Central memory CD4-positive, alpha-beta T cell (primary cell): ENCODE results near the gene BCAP31.
"Not testable (repeated sequence)": the region's sequence is repeated elsewhere in the genome, so short reads cannot be mapped to it uniquely, and the experiment has no call there.

ENCODE experiments used
- DNase-seq: peaks from one replicate; pipeline ENCODE4 v3.0.0; 2022

Gene BCAP31

DNA sequence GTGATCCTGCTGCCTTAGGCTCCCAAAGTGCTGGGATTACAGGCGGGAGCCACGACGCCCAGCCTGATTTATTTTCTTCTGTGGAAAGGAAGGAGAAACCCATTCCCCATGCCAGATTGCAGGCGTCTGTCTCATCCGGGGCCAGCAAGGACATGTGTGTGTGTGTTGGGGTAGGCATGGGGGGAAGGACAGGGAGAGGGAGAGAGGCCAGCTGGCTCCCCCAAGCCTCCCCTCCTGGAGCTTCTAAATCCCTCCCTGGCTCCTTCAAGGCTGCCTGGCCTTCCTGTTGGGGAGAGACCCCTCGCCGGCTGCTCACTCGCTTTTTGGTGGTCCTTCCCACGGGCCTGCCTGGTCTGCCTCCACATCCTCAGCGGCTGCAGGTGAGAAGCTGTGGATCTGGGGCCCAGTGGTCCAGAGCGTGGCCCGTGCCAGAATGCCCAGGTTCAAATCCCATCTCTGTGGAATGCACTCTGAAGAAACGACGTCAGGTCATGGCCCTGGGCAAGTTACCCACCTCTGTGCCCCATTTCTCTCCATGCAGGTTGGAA lies 38.5 kb upstream of the BCAP31 start:
- no peak for DNase-seq

GRCh38 chrX:153761863-153762262 lies 37.7 kb upstream of the BCAP31 start:
- no peak for DNase-seq

DNA sequence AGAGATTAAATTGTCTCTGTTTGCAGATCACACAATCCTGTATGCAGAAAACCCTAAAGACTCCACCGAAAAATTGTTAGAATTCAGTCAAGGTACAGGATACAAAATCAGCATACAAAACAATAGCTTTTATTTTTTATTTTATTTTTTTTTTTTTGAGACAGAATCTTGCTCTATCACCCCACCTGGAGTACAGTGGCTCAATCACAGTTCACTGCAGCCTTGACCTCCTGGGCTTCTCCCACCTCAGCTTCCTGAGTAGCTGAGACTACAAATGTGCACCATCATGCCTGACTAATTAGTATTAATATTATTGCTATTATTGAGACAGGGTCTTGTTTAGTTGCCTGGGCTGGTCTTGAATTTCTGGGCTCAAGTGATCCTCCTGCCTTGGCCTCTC lies 30.9 kb upstream of the BCAP31 start:
- DNase-seq, result no peak

DNA sequence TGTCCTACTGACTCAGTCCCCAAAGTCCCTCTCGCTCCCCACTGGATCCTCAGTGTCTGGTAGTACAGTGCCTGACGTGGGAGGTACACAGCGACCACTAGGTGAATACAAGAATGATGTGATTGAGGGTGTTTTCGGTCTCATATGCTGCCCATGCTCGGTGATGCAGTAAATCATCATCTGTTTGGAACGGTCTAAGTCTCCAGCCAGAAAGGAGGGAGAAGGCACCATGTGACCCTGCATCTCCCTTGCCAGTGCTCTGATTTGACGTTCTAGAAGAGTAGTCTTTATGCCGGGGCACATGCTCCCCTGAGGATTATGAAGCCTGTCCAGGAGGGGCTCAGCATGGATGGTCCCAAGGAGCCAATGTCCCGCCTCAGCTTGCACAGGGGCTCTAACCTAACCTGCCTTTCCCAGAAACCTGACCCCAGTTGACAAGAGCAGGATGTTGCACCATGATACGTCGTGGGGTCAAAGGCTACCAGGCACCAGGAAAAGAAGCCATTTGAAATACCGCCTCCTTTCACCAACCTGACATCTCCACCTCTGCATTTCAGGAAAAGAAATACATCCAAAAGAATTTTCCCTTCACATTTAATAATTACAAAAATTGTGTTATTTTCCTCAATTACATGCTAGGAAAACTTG lies 26.1 kb upstream of the BCAP31 start:
- DNase-seq, result no peak

DNA sequence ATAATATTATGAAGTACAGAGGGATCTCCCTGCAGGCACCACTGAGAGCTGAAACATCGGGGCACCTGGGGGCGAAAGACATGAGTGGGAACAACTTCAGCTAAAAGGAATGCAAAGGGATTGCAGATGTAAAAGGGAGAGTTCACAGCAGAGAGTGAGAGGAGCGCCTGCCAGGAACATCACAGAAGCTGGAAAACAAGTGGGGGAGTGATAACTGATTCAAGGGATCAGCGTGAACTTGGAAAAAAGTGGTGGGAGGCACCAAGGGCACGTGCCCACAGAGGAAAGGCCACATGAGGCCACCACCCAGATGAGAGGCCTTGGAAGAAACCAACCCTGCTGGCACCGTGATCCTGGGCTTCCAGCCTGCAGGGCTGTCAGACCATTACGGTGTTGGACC lies 24.8 kb upstream of the BCAP31 start:
- DNase-seq, result not testable (repeated sequence)

- DNase-seq, result not testable (repeated sequence)
Observed at GRCh38 chrX:153746991-153747390, 22.8 kb upstream of the BCAP31 start.

GRCh38 chrX:153746359-153746758 lies 22.2 kb upstream of the BCAP31 start:
- no peak for DNase-seq

- not testable (repeated sequence) for DNase-seq
Observed at GRCh38 chrX:153745067-153745433, 20.9 kb upstream of the BCAP31 start.

DNA sequence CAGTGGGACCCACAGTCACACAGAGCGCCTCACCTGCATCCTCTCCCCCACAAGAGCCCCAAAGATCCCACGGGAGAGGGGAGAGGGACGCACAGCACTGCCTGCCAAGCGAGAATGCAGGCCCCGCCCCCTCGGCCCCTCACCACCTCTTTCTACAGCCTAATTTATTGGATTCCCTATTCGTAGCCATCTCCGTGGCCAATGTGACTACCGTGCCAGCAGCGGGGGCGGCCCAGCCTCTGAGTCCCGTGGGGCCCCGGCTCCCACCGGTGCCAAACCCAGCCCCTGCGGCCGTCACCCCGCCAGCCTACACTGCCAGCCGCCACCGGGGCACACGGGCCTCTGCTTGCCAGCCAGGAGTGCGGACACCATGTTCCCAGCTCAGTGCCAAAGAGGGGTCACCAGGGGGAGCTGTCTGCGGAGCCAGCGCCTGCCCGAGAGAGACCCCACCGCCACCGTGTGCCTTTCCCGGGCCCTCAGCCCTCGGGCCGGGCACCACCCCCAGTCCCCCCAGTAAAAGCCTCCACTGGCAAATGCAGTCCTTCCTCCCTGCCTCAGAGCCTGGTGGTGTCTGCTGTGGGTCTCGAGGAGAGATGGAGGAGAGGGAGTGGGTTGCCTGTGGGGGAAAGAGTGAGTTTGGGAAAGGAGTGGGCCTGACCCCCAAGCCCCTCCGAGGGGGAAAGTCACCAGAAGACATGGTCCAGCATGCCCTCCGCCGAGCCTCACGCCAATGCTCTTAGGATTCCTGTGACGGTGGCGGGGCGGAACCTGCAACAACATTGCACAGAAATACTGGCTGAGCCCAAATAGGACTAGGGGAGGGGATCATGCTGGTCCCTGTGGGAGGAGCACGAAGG lies 20.3 kb upstream of the BCAP31 start:
- no peak for DNase-seq

- DNase-seq, result not testable (repeated sequence)
Observed at GRCh38 chrX:153743468-153744209, 19.5 kb upstream of the BCAP31 start.

GRCh38 chrX:153742796-153743467 lies 18.7 kb upstream of the BCAP31 start:
- DNase-seq, result not testable (repeated sequence)

DNA sequence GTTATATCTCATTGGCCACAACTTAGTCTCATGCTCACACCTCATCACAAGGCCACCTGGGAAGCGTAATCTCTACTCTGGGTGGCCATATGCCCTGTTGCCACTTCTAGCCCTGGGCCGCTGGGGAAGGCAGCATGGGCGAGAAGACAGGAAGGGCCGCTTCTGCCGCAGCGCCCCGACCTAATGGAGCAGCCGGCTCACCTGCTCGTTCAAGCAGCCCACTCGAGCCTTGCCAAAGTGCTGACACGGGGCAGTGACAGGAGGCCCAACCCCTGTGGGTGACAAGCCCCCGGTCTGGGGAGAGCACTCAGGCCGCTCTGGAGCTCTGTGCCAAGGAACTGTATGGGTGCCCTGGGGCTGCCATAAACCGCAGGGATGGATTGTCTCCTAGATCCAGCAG lies 17.9 kb upstream of the BCAP31 start:
- not testable (repeated sequence) for DNase-seq

GRCh38 chrX:153741446-153741845 lies 17.3 kb upstream of the BCAP31 start:
- no peak for DNase-seq

- DNase-seq, result no peak
Observed at GRCh38 chrX:153740631-153741222, 16.5 kb upstream of the BCAP31 start.

DNA sequence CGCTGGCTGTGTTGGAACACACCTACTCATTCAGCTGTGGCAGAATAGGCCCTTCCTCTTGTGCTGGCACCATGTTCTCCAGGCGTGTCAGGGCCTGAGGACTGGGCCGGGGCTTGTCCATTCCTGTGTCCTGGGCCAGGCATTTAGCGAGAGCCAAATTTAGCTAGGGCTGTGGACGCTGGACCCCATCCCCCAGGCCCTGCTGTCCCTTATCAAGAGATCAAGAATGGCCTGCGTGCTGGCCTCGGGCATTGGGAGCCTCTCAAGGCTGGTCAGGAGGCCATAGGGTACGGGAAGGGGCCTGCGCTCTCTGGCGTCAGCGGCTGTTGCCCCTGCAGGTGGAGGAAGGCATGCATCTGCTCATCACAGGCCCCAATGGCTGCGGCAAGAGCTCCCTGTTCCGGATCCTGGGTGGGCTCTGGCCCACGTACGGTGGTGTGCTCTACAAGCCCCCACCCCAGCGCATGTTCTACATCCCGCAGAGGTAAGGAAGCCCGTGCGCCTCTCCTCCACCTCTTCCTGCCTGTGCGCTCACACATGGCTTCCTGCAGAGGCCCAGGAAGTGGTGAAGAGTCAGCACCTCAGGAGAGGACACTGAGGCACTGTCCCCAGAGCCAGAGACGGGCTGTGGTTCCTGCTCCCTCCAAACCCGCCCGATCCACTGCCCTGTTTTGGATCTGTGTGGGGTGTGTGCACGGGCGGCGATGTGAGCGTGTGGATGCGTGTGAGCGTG lies 15.7 kb upstream of the BCAP31 start:
- no peak for DNase-seq

GRCh38 chrX:153738056-153738605 lies 13.9 kb upstream of the BCAP31 start:
- no peak for DNase-seq

GRCh38 chrX:153736871-153737441 lies 12.8 kb upstream of the BCAP31 start:
- DNase-seq, result no peak

DNA sequence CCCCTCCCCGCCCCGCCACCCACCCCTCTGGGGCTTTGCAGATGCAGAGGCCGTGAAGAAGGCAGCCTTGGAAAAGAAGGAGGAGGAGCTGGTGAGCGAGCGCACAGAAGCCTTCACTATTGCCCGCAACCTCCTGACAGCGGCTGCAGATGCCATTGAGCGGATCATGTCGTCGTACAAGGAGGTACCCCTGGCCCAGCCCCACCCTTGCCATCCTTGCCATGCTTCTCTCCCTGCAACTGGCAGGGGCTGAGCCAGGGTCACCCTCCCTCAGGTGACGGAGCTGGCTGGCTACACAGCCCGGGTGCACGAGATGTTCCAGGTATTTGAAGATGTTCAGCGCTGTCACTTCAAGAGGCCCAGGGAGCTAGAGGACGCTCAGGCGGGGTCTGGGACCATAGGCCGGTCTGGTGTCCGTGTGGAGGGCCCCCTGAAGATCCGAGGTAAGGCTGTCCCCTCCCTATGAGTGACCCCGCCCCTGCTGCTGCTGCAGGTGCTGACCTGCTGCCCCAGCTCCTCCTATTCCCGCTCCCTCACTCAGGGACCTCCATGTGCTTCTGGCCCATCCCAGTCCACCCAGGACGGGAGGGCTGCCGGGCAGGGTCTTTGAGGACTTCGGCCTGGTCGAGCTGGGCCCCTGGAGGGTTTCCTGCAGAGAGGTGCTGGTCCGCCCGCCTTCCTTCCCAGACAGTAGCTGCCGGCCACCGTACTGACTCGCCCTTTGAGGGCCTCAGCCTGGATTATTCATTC lies 12.1 kb upstream of the BCAP31 start:
- DNase-seq, result no peak

DNA sequence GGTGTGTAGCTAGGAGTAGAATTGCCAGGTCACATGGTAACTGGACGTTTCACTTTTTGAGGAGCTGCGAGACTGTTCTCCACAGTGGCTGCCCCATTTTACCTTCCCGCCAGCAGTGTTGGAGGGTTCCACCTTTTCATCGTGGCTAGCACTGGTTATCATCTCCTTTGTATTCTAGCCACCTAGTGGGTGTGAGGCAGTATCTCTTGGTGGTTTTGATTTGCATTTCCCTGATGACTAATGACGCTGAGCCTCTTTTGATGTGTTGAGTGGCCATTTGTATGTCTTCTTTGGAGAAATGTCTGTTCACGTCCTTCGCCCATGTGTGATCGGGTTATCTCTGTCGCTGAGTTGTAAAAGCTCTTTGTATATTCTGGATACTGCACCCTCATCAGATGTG lies 11.1 kb upstream of the BCAP31 start:
- peak; percentile 34 for DNase-seq

DNA sequence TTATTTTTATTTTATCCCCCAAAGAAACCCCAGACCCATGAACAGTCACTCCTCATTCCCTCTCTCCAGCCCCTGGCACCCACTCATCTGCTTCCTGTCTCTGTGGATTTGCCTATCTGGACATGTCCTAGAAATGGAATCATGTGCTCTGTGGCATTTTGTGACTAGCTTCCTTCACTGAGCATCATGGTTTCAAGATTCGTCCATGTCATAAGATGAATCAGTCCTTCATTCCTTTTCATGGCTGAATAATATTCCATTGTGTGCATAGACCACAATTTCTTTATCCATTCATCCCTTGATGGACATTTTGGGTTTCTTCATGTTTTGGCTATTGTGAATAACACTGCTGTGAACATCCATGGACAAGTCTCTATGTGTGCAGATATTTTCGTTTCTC lies 10.7 kb upstream of the BCAP31 start:
- DNase-seq, result no peak
